Heart left ventricle (tissue), 13 donors: Measurements from ENCODE around the gene MRPL34.

Source experiments
- POLR2A ChIP-seq, 2 donors: fragments of 450-650 bp; IDR thresholded peaks; one replicate each; pipeline ENCODE4 v1.6.1; 2017; ENCODE audit warnings: antibody characterized with exemption in 2 of 2, mild to moderate bottlenecking in 2 of 2, moderate library complexity in 2 of 2
- TF ChIP-seq, protein P1 (sequence below), 12 donors: fragments of 200-600 bp; sonication (generic) in 4 of 12; IDR thresholded peaks; one replicate each; pipeline versions ENCODE4 v1.5.0 to v1.8.0; 2018 to 2022; ENCODE audit warnings: antibody characterized with exemption in 12 of 12, mild to moderate bottlenecking in 5 of 12
- donor health status: ischemic (EF 13 %, LVEDD 7.1; RV severe dilation, severe dysfunction).
- donor health status: DM: no; HTN: yes; CAD: no.
- donor health status: DM: no; HTN: no; CAD: no.
- donor health status: ischemic (EF 25% LVEDD 6.9; RV normal size, moderate dysfunction).
- donor health status: ischemic (EF 25% LVEDD 5.7; RV mildly dilated, moderate dysfunction).
- donor health status: ischemic (EF 35%, LVEDD 5.7; RV mildly dilated, moderate dysfunction).
- donor health status: nonischemic (EF 11% LVEDD 7.7; RV severe dilation, severe dysfunction).
- donor health status: DM: yes; HTN: yes; CAD: no.
- donor health status: PGD.
- donor health status: ischemic (EF 29% LVEDD 5.4; RV normal size, mild dysfunction).
- donor health status: nonischemic (EF 23%, LVEDD 6.1; RV moderate dilation, normal function).

- TF ChIP-seq, protein P1, sequence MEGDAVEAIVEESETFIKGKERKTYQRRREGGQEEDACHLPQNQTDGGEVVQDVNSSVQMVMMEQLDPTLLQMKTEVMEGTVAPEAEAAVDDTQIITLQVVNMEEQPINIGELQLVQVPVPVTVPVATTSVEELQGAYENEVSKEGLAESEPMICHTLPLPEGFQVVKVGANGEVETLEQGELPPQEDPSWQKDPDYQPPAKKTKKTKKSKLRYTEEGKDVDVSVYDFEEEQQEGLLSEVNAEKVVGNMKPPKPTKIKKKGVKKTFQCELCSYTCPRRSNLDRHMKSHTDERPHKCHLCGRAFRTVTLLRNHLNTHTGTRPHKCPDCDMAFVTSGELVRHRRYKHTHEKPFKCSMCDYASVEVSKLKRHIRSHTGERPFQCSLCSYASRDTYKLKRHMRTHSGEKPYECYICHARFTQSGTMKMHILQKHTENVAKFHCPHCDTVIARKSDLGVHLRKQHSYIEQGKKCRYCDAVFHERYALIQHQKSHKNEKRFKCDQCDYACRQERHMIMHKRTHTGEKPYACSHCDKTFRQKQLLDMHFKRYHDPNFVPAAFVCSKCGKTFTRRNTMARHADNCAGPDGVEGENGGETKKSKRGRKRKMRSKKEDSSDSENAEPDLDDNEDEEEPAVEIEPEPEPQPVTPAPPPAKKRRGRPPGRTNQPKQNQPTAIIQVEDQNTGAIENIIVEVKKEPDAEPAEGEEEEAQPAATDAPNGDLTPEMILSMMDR (IDR thresholded peaks at IDR 0.05) = no peak
- no peak for TF ChIP-seq POLR2A (IDR thresholded peaks at IDR 0.05)
Measured at GRCh38 chr19:17326595-17326966, 20.9 kb downstream of the MRPL34 start.
